Skeletal muscle tissue (tissue), 4 donors: ENCODE results near the gene TLE4. TPM values are rescaled to one million over a fixed set of nuclear protein-coding genes. Genes with fewer than 3 reads are reported as not detected.

ENCODE experiments used
- H3K27ac ChIP-seq: one replicate; pipeline ENCODE4 v1.7.0; 2013; ENCODE audit warnings: mild to moderate bottlenecking, low read depth, low read length, inconsistent platforms
- H3K27me3 ChIP-seq, 3 donors: one replicate each; pipeline ENCODE4 v1.7.0; 2013; ENCODE audit warnings: low read length in 3 of 3; ENCODE audit not compliant: control insufficient read depth in 3 of 3, insufficient read depth in 3 of 3
- H3K36me3 ChIP-seq, 3 donors: one replicate each; pipeline ENCODE4 v1.7.0; 2013; ENCODE audit warnings: low read length in 3 of 3; ENCODE audit not compliant: control insufficient read depth in 3 of 3, insufficient read depth in 3 of 3
- H3K4me1 ChIP-seq, 3 donors: one replicate each; pipeline ENCODE4 v1.7.0; 2013; ENCODE audit warnings: low read length in 3 of 3, mild to moderate bottlenecking in 3 of 3; ENCODE audit not compliant: control insufficient read depth in 3 of 3, insufficient read depth in 3 of 3
- H3K4me3 ChIP-seq, 3 donors: one replicate each; pipeline ENCODE4 v1.7.0; 2013; ENCODE audit warnings: low read length in 3 of 3
- H3K9ac ChIP-seq, 3 donors: one replicate each; pipeline ENCODE4 v1.7.0; 2013; ENCODE audit warnings: low read length in 3 of 3, mild to moderate bottlenecking in 3 of 3, moderate library complexity in 2 of 3, low read depth in 1 of 3
- H3K9me3 ChIP-seq, 3 donors: one replicate each; pipeline ENCODE4 v1.7.0; 2013; ENCODE audit warnings: low read length in 3 of 3; ENCODE audit not compliant: control insufficient read depth in 3 of 3
- total RNA-seq: library from RNA; depleted of rRNA; stranded (reverse); fragments of >200 nt; gene quantifications from one replicate; pipeline ENCODE4 v1.2.3, GENCODE V29; 2014
- donor health status: Osteomylitis.

The TLE4 gene
- total RNA-seq, 1 donor from 2014 or later = 14.6 TPM

DNA sequence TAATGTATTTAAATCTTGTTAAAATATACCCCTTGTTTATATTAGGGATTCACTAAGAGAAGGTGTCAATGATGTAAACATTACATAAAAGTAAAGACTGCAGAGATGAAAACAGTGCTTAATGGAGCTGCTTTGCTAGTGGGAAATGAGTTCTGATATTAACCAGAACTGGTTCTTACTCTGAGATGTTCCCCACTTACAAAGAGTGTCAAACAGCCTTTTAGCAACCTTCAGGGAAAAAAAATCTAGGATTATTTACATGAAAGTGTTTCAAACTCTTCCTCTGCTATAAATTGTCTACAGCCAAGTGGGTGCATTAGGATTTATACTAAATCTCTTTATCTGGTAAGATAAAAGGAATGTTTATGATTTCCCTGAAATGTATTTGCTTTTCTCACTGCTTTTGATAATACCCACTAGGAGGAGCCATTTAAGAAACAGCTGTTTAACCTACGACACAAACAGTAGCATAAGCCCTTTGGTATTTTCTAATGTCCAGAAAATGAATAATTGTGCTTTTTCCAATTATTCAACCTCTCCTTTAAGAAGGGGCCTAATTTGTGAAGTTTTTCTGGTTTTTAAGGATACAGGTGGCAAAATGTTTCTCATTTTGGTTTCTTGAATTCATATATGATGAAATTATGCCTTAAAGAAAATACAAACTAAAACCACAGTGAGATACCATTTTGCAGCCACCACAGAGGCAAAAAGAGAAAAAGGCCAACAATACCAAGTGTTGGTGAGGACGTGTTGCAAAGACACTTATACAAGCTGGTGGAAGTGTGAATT is 186.3 kb downstream of the TLE4 start:
- no peak overlapping the region for H3K9ac ChIP-seq
- H3K27me3 ChIP-seq = no peaks in the 10 kb centered on the region
- H3K36me3 ChIP-seq = no peaks in the 10 kb centered on the region
- no peak overlapping the region for H3K27ac ChIP-seq
- no peaks in the 10 kb centered on the region for H3K9me3 ChIP-seq
- no peaks in the 10 kb centered on the region for H3K4me1 ChIP-seq
- H3K4me3 ChIP-seq = no peak overlapping the region

DNA sequence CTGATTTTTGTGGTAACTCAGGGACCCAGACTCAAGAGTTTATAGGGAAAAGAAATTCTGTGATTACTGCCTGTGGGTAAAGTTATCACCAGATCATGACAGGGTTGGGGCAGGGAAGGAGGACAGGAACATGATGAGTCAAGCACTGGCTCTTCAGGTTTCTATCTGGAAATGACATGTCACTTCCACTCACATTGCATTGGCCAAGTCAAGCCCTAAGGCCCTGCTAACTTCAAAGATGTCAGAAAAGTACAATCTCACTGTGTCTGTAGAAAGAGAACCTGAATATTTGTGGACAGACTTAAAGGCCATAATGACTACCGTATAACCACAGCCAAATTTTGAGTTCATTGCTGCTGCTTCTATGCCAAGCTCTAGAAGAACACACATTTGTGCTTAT is 187.7 kb downstream of the TLE4 start:
- Histone ChIP-seq H3K9me3 (no peaks in the 10 kb centered on the region), H3K4me1 (peaks cover 0 to 5% (median 0%) of the 10 kb centered on the region in 3 donors), H3K36me3 (no peaks in the 10 kb centered on the region), H3K4me3 (no peak overlapping the region), H3K9ac (no peak overlapping the region), H3K27me3 (no peaks in the 10 kb centered on the region), H3K27ac (no peak overlapping the region)

- Histone ChIP-seq H3K4me3 (no peak overlapping the region), H3K27ac (no peak overlapping the region), H3K27me3 (no peaks in the 10 kb centered on the region), H3K9me3 (no peaks in the 10 kb centered on the region), H3K9ac (no peak overlapping the region), H3K36me3 (no peaks in the 10 kb centered on the region), H3K4me1 (peaks cover 0 to 5% (median 0%) of the 10 kb centered on the region in 3 donors)
These were observed 190.3 kb downstream of the TLE4 start for GRCh38 chr9:79762070-79762469.

DNA sequence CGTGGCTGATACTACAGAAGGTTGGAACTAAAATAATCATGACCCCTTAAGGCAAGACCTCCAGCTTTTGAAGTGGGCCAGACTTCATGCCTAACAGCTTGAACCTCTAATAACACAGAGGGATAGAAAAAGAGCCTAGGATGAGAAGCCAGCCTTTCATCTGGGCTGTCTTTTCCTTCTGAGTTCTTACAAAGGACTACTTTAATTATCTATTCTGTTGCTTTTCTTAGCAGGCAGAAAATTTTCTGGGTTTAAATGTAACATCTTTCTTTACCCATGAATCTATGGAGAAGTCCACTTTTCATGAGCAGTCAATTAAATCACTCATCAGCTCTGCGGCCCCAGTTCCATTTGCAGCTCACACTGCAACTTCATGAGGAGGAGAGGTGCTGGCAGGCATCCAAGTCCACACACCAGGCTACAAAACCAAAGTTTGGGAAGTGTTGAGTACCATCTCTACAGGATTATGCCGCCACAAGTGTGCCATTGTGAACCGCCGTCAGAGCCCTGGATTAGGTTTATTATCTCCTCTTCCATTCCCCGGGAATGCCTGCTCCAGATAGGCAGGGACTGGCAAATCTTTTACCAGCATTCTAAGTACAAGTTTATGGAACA is 192.0 kb downstream of the TLE4 start:
- Histone ChIP-seq H3K9ac (no peak overlapping the region), H3K9me3 (no peaks in the 10 kb centered on the region), H3K36me3 (no peaks in the 10 kb centered on the region)

GRCh38 chr9:79764374-79764773 is 192.6 kb downstream of the TLE4 start:
- no peak overlapping the region for H3K4me3 ChIP-seq
- no peak overlapping the region for H3K27ac ChIP-seq
- H3K36me3 ChIP-seq = no peaks in the 10 kb centered on the region
- H3K4me1 ChIP-seq = peaks cover 0 to 5% (median 0%) of the 10 kb centered on the region in 3 donors
- H3K27me3 ChIP-seq = no peaks in the 10 kb centered on the region
- H3K9me3 ChIP-seq = no peaks in the 10 kb centered on the region
- no peak overlapping the region for H3K9ac ChIP-seq

More for the DNA sequence above, 192.0 kb downstream of the TLE4 start:
- no peak overlapping the region for H3K4me3 ChIP-seq
- H3K27ac ChIP-seq = no peak overlapping the region
- H3K4me1 ChIP-seq = peaks cover 0 to 5% (median 0%) of the 10 kb centered on the region in 3 donors
- H3K27me3 ChIP-seq = no peaks in the 10 kb centered on the region

DNA sequence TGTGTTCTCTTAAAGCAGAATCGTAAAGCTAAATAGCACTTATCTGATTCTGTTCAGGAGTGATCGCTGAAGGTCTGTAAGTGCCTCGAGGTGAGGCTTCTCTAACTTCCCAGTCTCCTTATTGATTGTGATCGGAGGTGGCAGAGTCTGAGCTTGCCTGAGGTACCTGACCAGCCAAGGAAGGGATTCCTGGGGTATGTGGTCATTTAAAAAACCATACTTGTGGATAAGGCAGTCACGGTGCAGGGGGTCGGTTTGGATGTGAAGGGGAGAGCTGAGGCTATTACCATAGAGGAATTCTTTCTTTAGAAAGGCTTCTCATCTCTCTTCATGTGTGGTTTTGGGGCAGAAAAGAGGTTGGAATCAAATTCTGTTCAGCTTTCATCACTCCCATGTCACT is 193.7 kb downstream of the TLE4 start:
- Histone ChIP-seq H3K27me3 (no peaks in the 10 kb centered on the region), H3K9ac (no peak overlapping the region), H3K9me3 (no peaks in the 10 kb centered on the region), H3K27ac (no peak overlapping the region), H3K4me1 (peaks cover 0 to 5% (median 0%) of the 10 kb centered on the region in 3 donors), H3K4me3 (no peak overlapping the region), H3K36me3 (no peaks in the 10 kb centered on the region)

DNA sequence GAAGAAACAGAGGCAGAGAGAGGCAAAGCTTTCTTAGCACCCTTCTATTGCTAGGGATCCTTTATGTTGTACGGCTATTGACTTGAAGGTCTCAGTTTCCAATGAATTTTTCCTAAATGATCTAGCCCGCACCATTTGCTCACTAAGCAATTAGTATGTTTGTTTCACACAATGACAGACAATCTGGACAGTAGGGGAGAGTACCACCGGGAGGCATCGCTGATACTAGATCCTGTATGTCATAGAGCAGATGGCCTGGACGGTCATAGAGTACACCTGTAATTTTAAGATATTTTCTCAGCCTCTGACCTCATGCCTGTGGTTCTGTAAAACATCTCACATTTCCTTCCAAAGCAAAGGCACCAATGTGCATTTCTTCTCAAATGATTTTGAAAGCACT is 194.3 kb downstream of the TLE4 start:
- Histone ChIP-seq H3K9ac (no peak overlapping the region), H3K4me1 (peaks cover 0 to 5% (median 0%) of the 10 kb centered on the region in 3 donors), H3K27ac (no peak overlapping the region), H3K4me3 (no peak overlapping the region), H3K36me3 (no peaks in the 10 kb centered on the region), H3K9me3 (no peaks in the 10 kb centered on the region), H3K27me3 (no peaks in the 10 kb centered on the region)

DNA sequence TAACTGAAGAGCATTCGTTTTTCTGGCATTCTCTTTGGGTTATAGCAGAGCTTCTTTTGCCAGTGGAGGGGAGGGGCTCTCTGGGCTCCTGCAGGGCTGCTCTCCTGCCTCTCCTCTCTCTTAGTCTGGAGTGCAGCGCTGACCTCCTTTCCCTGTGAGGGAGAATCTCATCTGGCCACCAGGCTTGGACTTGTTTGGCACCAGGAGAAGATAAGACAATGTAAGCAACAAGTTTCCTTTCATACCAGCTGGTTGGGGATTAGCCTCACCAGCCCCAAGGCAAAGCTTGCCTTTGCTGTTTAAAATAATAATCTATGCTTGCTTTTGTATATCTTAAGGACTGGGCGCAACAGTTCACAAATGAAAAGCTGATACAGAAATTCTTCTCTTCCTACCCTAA is 196.4 kb downstream of the TLE4 start:
- Histone ChIP-seq H3K27ac (no peak overlapping the region), H3K9ac (no peak overlapping the region), H3K27me3 (no peaks in the 10 kb centered on the region), H3K36me3 (no peaks in the 10 kb centered on the region), H3K4me3 (no peak overlapping the region), H3K4me1 (peaks cover 0 to 5% (median 0%) of the 10 kb centered on the region in 3 donors), H3K9me3 (no peaks in the 10 kb centered on the region)

DNA sequence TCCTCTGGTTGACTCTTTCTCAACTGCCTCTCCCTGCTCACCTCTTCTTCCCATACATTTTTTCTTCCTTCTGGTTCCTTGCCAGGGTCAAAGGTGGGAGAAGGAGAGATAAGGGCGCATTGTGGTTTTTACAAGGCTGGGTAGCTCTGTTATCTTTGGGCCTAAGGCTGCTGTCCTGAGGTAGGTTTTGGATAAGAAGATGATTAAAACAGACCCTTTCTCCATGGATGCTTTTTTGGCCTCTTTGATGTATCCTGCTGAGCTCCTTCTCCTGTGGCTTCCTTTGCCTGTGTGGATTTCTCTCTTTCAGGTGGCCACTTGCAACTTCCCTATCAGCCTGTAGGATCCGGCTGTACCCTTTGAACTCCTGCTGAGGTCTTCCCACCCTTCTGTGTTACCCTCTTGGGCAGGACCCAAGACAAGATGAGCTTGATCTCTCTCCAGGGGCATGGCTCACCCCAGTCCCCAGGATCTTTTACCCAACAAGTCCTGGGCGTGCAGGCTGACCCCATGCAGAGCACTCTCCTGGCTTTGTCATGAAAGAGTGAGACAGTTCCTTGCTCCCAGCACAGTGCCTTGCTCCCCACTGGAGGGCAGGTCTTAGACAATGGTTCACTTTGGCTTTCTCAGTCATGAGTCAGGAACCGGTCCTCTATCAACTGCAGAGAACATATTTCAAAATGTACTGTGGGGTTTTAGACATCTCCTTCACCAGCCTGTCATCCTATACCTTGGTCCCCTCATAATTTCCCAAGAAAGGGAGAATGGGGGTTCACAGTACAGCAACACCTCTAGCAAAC is 197.9 kb downstream of the TLE4 start:
- no peak overlapping the region for H3K4me3 ChIP-seq
- no peaks in the 10 kb centered on the region for H3K9me3 ChIP-seq
- H3K4me1 ChIP-seq = no peaks in the 10 kb centered on the region
- H3K27ac ChIP-seq = no peak overlapping the region
- no peaks in the 10 kb centered on the region for H3K36me3 ChIP-seq
- H3K27me3 ChIP-seq = no peaks in the 10 kb centered on the region
- no peak overlapping the region for H3K9ac ChIP-seq

GRCh38 chr9:79774356-79774755 is 202.6 kb downstream of the TLE4 start:
- H3K4me3 ChIP-seq = no peak overlapping the region
- no peaks in the 10 kb centered on the region for H3K36me3 ChIP-seq
- H3K27me3 ChIP-seq = no peaks in the 10 kb centered on the region

More at GRCh38 chr9:79774356-79774755, 202.6 kb downstream of the TLE4 start:
- H3K4me1 ChIP-seq = no peaks in the 10 kb centered on the region
- H3K9ac ChIP-seq = no peak overlapping the region
- H3K27ac ChIP-seq = no peak overlapping the region
- H3K9me3 ChIP-seq = no peaks in the 10 kb centered on the region
